HEK293T (cell line): ENCODE data around the gene WNK4.

Source experiments
- ARNT ChIP-seq: fragments of 450-650 bp; IDR thresholded peaks from 2 replicates; pipeline ENCODE4 v1.6.1; 2017; ENCODE audit warnings: mild to moderate bottlenecking
- LEF1 ChIP-seq: fragments of 450-650 bp; IDR thresholded peaks from 2 replicates; pipeline ENCODE4 v1.6.1; 2017; ENCODE audit warnings: mild to moderate bottlenecking, borderline replicate concordance

- TF ChIP-seq LEF1 (no peak), ARNT (no peak)
Measured at GRCh38 chr17:42792545-42792944, 12.1 kb downstream of the WNK4 start.
